Measurements from ENCODE around the gene ELL2.

The ELL2 gene

DNA sequence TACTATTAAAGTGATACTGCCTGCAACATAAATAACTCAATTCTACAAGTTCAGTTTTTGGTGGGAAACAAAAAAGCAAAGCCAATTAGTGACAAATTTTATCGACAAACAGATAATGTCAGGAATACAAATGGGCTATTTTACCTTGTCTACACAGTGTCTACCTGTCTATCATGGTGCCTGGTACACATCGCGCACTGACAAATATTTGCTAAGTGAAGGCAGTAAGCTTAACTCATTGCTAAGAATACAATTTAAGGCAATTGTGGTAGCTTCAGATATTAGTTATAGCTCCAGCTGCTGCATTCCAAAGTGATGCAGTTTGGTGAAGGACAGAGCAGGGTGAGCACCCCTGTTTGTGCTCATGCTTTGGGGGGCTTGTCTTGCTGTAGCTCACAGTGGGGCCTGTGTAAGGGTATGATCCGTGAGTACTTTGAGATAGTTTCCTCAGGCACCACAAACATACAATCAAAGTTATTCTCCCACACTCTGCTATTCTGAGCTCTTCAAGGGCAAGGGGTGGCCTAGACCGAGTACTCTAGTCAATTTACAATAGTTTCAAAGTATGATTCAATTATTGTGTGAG, 24.7 kb downstream of the ELL2 start:
- Histone ChIP-seq H3K9me3 (no peaks in the 10 kb centered on the region), H3K27me3 (no peaks in the 10 kb centered on the region), H3K4me3 (no peak overlapping the region), H3K27ac (no peak overlapping the region), H3K36me3 (peaks cover 0 to 18% (median 3%) of the 10 kb centered on the region in 3 donors), H3K4me1 (peaks cover 0 to 98% (median 37%) of the 10 kb centered on the region in 4 donors)
- DNase-seq, result no peak
- TF ChIP-seq, protein P1, sequence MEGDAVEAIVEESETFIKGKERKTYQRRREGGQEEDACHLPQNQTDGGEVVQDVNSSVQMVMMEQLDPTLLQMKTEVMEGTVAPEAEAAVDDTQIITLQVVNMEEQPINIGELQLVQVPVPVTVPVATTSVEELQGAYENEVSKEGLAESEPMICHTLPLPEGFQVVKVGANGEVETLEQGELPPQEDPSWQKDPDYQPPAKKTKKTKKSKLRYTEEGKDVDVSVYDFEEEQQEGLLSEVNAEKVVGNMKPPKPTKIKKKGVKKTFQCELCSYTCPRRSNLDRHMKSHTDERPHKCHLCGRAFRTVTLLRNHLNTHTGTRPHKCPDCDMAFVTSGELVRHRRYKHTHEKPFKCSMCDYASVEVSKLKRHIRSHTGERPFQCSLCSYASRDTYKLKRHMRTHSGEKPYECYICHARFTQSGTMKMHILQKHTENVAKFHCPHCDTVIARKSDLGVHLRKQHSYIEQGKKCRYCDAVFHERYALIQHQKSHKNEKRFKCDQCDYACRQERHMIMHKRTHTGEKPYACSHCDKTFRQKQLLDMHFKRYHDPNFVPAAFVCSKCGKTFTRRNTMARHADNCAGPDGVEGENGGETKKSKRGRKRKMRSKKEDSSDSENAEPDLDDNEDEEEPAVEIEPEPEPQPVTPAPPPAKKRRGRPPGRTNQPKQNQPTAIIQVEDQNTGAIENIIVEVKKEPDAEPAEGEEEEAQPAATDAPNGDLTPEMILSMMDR (IDR thresholded peaks at IDR 0.05), result no peak
- intact Hi-C loops (cut with DNase I; ENCODE audit: low total_unique reads), result no loop called here

DNA sequence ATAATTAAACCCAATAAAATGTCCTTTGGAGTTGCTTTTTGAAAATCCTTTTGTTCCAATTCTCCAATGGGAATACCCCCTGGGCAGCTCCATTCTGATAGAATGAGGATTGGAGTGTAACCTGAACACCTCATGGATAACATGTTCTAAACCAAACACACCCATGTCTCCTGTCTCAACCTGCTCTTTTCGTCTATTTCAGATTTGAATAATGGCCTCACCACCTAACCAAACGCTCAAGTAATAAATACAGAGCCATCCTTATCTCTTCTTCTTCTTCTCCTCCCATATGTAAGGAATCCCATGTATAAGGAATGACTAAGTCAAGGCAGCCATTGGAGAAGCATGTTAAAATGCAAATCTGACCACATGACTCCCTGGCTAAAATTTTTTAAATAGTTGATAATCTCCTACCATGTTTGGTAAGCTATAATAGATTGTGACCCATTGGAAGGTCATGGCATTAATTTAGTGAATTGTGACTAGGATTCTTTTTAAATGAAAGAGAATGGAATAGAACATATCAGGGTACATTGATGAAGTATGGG, 26.0 kb downstream of the ELL2 start:
- no peak overlapping the region for H3K4me3 ChIP-seq
- no peak for DNase-seq
- intact Hi-C loops (cut with DNase I; ENCODE audit: low total_unique reads), result no loop called here
- H3K9me3 ChIP-seq, result no peaks in the 10 kb centered on the region
- TF ChIP-seq, protein P1 (IDR thresholded peaks at IDR 0.05), result no peak
- H3K27ac ChIP-seq, result no peak overlapping the region
- H3K36me3 ChIP-seq, result peaks cover 0 to 23% (median 3%) of the 10 kb centered on the region in 3 donors
- peaks cover 0 to 98% (median 35%) of the 10 kb centered on the region in 4 donors for H3K4me1 ChIP-seq
- H3K27me3 ChIP-seq, result no peaks in the 10 kb centered on the region

DNA sequence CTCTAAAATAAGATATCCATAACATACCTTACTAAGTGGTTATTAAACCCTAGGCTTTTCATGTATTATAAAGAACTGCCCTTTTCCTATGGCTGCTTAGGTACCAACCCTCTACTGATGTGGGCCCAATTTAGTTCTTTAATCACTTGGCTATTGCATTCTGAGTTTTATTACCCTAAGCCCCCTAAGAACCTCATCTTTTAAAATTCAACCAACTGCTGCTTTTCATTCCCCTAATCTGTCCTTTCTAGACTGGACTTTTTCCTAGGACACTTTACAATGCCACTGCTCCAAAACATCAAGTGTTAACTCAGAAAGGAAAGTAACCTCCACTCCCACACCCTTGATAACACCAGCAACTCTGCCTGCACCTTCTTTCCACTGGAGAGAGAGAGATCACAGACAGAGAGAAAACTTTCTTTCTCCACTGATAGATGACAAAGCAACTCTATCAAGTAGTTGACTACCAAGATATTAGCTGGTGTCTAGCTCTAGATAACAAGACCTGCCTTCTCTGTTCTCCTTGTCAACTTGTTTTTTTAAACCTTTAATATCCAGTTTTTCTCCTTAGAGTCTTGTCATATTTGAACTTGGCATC, 27.3 kb downstream of the ELL2 start:
- H3K4me1 ChIP-seq, result peaks cover 0 to 98% (median 28%) of the 10 kb centered on the region in 4 donors
- intact Hi-C loops (cut with DNase I; ENCODE audit: low total_unique reads), result no loop called here

DNA sequence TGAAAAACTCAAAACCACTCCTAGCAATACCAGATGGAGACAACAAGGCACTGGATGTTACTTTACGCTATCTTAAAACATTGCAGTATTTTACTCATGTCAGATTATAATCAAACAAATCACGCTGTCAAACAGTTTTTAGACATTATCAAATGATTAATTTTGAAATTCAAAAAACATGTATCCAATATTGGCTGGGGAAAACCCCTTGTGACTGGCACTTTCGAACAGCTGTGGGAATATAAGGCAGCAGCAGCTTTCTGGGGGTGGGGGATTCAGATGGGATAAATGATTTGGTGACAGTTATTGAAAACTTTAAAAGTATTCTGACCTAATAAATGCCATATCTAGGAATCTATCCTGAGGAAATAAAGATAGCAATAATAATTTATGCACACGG, 28.7 kb downstream of the ELL2 start:
- peaks cover 0 to 15% (median 3%) of the 10 kb centered on the region in 3 donors for H3K36me3 ChIP-seq
- H3K9me3 ChIP-seq, result no peaks in the 10 kb centered on the region
- DNase-seq, result no peak
- H3K27ac ChIP-seq, result no peak overlapping the region
- H3K4me3 ChIP-seq, result no peak overlapping the region
- TF ChIP-seq, protein P1 (IDR thresholded peaks at IDR 0.05), result no peak
- intact Hi-C loops (cut with DNase I; ENCODE audit: low total_unique reads), result no loop called here
- H3K27me3 ChIP-seq, result no peaks in the 10 kb centered on the region
- H3K4me1 ChIP-seq, result peaks cover 0 to 99% (median 21%) of the 10 kb centered on the region in 4 donors

More for the DNA sequence above, 27.3 kb downstream of the ELL2 start:
- no peaks in the 10 kb centered on the region for H3K9me3 ChIP-seq
- no peak overlapping the region for H3K4me3 ChIP-seq
- no peak for DNase-seq
- H3K27me3 ChIP-seq, result no peaks in the 10 kb centered on the region
- TF ChIP-seq, protein P1 (IDR thresholded peaks at IDR 0.05), result no peak
- peaks cover 0 to 20% (median 3%) of the 10 kb centered on the region in 3 donors for H3K36me3 ChIP-seq
- H3K27ac ChIP-seq, result no peak overlapping the region

DNA sequence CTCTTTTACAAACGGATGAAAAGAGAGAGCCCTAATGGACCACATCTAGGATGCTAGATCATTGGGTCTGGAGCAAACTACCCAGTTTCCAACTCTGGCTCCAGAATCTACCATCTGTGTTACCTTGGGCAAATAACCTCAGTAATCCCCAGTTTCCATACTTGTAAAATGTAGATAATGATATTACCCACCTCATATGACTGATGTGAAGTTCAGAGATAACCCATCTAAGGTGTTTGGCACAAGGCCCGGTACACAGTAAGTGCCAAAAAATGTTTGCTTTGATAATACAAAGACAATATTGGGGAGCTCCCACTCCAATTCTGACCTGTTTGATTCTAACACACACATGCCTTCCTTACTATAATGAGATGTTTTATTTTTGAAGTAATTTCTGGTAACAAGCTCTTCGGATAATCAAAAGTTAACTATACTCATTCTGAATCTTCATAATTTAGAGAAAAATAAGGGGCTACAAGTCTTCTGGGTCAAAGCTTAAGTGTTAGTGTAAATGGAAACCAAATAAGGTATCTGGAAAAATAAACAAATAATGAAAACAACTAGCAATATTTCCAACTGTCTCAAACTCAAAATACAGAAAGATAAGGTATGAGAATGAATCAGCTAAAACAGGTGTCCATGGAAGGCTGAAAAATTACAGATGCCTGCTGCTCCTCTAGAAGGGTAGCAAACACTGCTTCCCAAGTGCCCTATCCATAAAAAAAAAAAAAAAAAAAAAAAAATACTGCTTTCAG, 30.4 kb downstream of the ELL2 start:
- TF ChIP-seq, protein P1 (IDR thresholded peaks at IDR 0.05), result no peak
- Histone ChIP-seq H3K4me3 (no peak overlapping the region), H3K27ac (no peak overlapping the region), H3K27me3 (no peaks in the 10 kb centered on the region), H3K9me3 (no peaks in the 10 kb centered on the region), H3K4me1 (peaks cover 0 to 94% (median 17%) of the 10 kb centered on the region in 4 donors), H3K36me3 (peaks cover 0 to 7% (median under 1%) of the 10 kb centered on the region in 3 donors)
- no peak for DNase-seq
- intact Hi-C loops (cut with DNase I; ENCODE audit: low total_unique reads), result no loop called here

All from tibial artery (tissue), 4 donors.